ENCODE measurements around the gene NR2E1.

NR2E1 gene

DNA sequence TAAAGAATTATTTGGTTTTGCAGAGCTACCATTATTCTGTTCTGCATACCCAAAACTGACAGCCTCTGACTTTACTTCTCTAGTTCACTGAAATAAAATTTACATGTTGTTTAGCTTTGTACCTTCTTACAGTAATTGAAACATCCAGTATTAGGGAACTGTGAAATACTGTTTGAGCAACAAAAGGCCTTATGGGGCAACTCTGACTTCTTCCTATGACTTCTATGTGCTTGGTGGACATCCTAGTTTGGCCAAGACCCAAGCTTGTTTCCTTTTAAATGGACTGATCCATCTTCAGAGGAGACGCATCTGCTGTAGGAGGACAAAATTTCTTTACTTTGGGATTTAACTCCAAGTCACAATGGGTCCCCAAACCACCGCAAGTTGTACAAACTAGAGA lies 44.7 kb downstream of the NR2E1 start:
- no peak for DNase-seq (ENCODE audit: low read depth)
- H3K4me3 ChIP-seq (ENCODE audit: low read length), result no peak overlapping the region
- TF ChIP-seq, protein P1, sequence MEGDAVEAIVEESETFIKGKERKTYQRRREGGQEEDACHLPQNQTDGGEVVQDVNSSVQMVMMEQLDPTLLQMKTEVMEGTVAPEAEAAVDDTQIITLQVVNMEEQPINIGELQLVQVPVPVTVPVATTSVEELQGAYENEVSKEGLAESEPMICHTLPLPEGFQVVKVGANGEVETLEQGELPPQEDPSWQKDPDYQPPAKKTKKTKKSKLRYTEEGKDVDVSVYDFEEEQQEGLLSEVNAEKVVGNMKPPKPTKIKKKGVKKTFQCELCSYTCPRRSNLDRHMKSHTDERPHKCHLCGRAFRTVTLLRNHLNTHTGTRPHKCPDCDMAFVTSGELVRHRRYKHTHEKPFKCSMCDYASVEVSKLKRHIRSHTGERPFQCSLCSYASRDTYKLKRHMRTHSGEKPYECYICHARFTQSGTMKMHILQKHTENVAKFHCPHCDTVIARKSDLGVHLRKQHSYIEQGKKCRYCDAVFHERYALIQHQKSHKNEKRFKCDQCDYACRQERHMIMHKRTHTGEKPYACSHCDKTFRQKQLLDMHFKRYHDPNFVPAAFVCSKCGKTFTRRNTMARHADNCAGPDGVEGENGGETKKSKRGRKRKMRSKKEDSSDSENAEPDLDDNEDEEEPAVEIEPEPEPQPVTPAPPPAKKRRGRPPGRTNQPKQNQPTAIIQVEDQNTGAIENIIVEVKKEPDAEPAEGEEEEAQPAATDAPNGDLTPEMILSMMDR (conservative IDR thresholded peaks at IDR 0.05; ENCODE audit: low read depth, low read length), result no peak

- no peak overlapping the region for H3K4me3 ChIP-seq (ENCODE audit: low read length)
- TF ChIP-seq, protein P1 (conservative IDR thresholded peaks at IDR 0.05; ENCODE audit: low read depth, low read length), result no peak
- DNase-seq (ENCODE audit: low read depth), result no peak
These were observed 45.8 kb downstream of the NR2E1 start for GRCh38 chr6:108211671-108212070.

DNA sequence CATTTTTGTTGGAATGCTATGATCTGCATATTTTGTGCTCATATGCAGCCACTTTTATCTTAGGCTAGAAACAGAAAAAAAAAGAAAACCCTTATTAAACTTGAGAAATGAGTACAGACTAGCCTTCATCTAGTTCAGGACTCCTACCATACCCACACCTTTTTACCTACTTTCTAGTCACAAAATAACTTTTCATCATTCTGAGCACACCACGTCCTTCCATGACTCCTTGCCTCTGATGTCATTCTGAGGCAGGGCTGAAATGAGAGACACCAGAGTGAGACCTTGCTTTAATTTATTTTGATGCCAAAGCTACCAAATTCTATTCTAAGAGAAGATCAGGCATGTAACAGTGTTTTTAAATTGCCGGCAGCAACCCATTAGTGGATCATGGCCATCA lies 56.2 kb downstream of the NR2E1 start:
- DNase-seq (ENCODE audit: low read depth), result no peak
- TF ChIP-seq, protein P1 (conservative IDR thresholded peaks at IDR 0.05; ENCODE audit: low read depth, low read length), result no peak
- H3K4me3 ChIP-seq (ENCODE audit: low read length), result no peak overlapping the region

DNA sequence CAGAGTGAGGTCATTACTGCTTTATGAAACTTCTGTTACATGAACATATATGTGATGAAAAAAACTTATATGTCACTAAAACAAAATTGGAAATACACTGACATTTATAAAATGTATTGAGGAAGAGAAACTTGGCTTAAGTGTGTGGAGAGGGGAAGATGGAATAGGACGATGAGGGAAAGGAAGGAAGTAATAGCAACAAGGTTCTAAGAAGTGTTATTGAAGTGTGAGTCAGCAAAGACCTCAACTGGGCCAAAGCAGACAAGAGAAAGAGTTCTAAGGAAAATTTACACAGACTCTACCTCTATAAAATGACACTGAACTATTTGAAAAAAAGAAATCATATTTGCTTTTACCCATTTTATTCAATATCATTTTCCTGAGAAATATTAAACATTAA lies 56.7 kb downstream of the NR2E1 start:
- no peak overlapping the region for H3K4me3 ChIP-seq (ENCODE audit: low read length)
- TF ChIP-seq, protein P1 (conservative IDR thresholded peaks at IDR 0.05; ENCODE audit: low read depth, low read length), result no peak
- DNase-seq (ENCODE audit: low read depth), result no peak

DNA sequence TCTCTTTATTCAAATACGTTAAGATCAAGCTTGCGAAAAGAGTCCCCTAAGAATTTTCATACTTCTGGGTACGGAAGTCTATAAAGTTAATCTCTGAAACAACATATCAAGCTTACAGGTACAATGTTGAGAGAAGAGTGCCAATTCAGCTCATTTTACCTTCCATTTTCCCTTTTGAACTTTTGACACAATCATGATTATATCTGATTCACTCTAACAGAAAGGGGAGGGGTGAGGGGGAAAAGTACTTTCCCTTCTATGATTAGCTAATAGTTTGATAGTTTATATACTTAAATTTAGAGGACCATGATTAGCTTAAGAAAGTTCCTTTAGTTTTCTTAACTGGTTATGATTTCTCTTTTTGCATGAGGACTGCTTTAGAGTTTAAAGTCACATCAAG lies 61.5 kb downstream of the NR2E1 start:
- DNase-seq (ENCODE audit: low read depth), result no peak
- TF ChIP-seq, protein P1 (conservative IDR thresholded peaks at IDR 0.05; ENCODE audit: low read depth, low read length), result no peak
- no peak overlapping the region for H3K4me3 ChIP-seq (ENCODE audit: low read length)

GRCh38 chr6:108228416-108228815 lies 62.6 kb downstream of the NR2E1 start:
- H3K4me3 ChIP-seq (ENCODE audit: low read length), result no peak overlapping the region
- DNase-seq (ENCODE audit: low read depth), result no peak
- TF ChIP-seq, protein P1 (conservative IDR thresholded peaks at IDR 0.05; ENCODE audit: low read depth, low read length), result no peak

- DNase-seq (ENCODE audit: low read depth), result no peak
- TF ChIP-seq, protein P1 (conservative IDR thresholded peaks at IDR 0.05; ENCODE audit: low read depth, low read length), result no peak
- H3K4me3 ChIP-seq (ENCODE audit: low read length), result no peak overlapping the region
These were observed 69.3 kb downstream of the NR2E1 start for GRCh38 chr6:108235127-108235526.
